ENCODE measurements around the gene MEIS1. TPM values are rescaled to one million over a fixed set of nuclear protein-coding genes. Genes with fewer than 3 reads are reported as not detected.

The MEIS1 gene
- total and polyA plus RNA-seq, 2 experiments from 2014 or later: 0.16 to 0.28 TPM

DNA sequence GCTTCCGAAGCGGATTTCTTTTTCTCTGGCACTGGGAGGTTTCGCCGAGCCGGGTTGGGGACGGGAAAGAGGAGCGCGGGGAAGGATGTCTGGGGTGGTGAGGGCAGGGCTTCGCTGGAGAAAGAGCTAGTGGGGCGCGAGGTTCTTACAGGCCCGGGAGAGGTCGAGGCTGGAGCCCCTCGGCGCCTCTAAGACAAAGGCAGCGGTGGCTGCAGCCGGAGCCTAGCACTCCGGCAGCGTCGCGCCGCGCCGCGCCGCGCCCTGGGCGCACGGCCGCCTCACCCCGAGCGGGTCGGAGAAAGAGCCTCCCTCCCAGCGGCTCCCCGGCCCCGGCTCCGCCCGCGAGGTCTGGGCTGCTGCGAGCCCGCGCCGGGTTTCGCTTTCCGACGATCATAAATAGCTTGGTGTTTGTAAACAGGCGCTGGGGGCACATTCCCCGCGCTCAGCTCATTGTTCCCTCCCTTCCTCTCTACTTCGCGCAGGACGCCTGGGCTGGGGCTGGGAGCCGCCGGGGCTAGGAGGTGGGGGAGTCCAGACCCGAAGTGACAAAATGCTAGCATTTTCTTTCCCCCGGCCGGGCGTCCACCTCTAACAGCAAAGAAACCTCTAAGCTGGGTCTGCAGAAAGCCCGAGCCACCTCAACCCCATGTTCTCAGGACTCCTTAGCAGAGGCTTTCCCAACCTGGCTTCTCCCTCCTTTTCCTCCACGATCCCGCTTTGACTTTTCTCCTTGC is 813 bp upstream of the MEIS1 start:
- Histone ChIP-seq H4K20me1 (replicated peaks; ENCODE audit: insufficient read depth) (peaks cover 19% of the 10 kb centered on the region; the same call in 1 of the 2 replicates), H3K4me2 (peak overlapping the region; percentile 98), H2AFZ (peak overlapping the region; percentile 99), H3K4me1 (ENCODE audit: insufficient read depth) (peaks cover 66% of the 10 kb centered on the region), H3K79me2 (replicated peaks; ENCODE audit: insufficient read depth) (no peaks in the 10 kb centered on the region), H3K27me3 (ENCODE audit: insufficient read depth) (peaks cover 98% of the 10 kb centered on the region), H3K9me2 (ENCODE audit: insufficient read depth) (no peaks in the 10 kb centered on the region), H3F3A (replicated peaks; ENCODE audit: low read depth) (peaks cover 32% of the 10 kb centered on the region), H3K4me3 (peak overlapping the region; percentile 82), H3K27ac (ENCODE audit: low read depth) (no peak overlapping the region), H3K36me3 (ENCODE audit: insufficient read depth) (no peaks in the 10 kb centered on the region)
- H3K36me3 Mint-ChIP-seq (ENCODE audit: low read depth): no peaks in the 10 kb centered on the region; the same call in 2 of the 3 replicates
- TF ChIP-seq EZH2phosphoT487 (IDR thresholded peaks at IDR 0.05; ENCODE audit: unreplicated experiment) (peak; percentile 68), ZNF331 (CRISPR knock-in tag; IDR thresholded peaks at IDR 0.05; ENCODE audit: low read depth) (no peak), JUNB (IDR thresholded peaks at IDR 0.05; ENCODE audit: unreplicated experiment) (no peak), NANOG (IDR thresholded peaks at IDR 0.05; ENCODE audit: borderline replicate concordance) (no peak), ZNF114 (CRISPR knock-in tag; IDR thresholded peaks at IDR 0.05) (no peak), CREB1 (CRISPR knock-in tag; IDR thresholded peaks at IDR 0.05; ENCODE audit: low read depth) (no peak), STAT1 (IDR thresholded peaks at IDR 0.05; ENCODE audit: unreplicated experiment) (no peak), EZH2 (IDR thresholded peaks at IDR 0.05; ENCODE audit: low read depth, unreplicated experiment) (peak; percentile 15), POLR2AphosphoS5 (IDR thresholded peaks at IDR 0.05; ENCODE audit: low read depth) (no peak)
- TF ChIP-seq, protein P1, sequence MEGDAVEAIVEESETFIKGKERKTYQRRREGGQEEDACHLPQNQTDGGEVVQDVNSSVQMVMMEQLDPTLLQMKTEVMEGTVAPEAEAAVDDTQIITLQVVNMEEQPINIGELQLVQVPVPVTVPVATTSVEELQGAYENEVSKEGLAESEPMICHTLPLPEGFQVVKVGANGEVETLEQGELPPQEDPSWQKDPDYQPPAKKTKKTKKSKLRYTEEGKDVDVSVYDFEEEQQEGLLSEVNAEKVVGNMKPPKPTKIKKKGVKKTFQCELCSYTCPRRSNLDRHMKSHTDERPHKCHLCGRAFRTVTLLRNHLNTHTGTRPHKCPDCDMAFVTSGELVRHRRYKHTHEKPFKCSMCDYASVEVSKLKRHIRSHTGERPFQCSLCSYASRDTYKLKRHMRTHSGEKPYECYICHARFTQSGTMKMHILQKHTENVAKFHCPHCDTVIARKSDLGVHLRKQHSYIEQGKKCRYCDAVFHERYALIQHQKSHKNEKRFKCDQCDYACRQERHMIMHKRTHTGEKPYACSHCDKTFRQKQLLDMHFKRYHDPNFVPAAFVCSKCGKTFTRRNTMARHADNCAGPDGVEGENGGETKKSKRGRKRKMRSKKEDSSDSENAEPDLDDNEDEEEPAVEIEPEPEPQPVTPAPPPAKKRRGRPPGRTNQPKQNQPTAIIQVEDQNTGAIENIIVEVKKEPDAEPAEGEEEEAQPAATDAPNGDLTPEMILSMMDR (conservative IDR thresholded peaks at IDR 0.05; ENCODE audit: low read depth in 2 of 2): no peak
- TF ChIP-seq, protein P2, sequence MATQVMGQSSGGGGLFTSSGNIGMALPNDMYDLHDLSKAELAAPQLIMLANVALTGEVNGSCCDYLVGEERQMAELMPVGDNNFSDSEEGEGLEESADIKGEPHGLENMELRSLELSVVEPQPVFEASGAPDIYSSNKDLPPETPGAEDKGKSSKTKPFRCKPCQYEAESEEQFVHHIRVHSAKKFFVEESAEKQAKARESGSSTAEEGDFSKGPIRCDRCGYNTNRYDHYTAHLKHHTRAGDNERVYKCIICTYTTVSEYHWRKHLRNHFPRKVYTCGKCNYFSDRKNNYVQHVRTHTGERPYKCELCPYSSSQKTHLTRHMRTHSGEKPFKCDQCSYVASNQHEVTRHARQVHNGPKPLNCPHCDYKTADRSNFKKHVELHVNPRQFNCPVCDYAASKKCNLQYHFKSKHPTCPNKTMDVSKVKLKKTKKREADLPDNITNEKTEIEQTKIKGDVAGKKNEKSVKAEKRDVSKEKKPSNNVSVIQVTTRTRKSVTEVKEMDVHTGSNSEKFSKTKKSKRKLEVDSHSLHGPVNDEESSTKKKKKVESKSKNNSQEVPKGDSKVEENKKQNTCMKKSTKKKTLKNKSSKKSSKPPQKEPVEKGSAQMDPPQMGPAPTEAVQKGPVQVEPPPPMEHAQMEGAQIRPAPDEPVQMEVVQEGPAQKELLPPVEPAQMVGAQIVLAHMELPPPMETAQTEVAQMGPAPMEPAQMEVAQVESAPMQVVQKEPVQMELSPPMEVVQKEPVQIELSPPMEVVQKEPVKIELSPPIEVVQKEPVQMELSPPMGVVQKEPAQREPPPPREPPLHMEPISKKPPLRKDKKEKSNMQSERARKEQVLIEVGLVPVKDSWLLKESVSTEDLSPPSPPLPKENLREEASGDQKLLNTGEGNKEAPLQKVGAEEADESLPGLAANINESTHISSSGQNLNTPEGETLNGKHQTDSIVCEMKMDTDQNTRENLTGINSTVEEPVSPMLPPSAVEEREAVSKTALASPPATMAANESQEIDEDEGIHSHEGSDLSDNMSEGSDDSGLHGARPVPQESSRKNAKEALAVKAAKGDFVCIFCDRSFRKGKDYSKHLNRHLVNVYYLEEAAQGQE (IDR thresholded peaks at IDR 0.05; ENCODE audit: unreplicated experiment): no peak
- TF ChIP-seq, protein P3, sequence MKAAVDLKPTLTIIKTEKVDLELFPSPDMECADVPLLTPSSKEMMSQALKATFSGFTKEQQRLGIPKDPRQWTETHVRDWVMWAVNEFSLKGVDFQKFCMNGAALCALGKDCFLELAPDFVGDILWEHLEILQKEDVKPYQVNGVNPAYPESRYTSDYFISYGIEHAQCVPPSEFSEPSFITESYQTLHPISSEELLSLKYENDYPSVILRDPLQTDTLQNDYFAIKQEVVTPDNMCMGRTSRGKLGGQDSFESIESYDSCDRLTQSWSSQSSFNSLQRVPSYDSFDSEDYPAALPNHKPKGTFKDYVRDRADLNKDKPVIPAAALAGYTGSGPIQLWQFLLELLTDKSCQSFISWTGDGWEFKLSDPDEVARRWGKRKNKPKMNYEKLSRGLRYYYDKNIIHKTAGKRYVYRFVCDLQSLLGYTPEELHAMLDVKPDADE (IDR thresholded peaks at IDR 0.05): no peak
- TF ChIP-seq, protein P4, sequence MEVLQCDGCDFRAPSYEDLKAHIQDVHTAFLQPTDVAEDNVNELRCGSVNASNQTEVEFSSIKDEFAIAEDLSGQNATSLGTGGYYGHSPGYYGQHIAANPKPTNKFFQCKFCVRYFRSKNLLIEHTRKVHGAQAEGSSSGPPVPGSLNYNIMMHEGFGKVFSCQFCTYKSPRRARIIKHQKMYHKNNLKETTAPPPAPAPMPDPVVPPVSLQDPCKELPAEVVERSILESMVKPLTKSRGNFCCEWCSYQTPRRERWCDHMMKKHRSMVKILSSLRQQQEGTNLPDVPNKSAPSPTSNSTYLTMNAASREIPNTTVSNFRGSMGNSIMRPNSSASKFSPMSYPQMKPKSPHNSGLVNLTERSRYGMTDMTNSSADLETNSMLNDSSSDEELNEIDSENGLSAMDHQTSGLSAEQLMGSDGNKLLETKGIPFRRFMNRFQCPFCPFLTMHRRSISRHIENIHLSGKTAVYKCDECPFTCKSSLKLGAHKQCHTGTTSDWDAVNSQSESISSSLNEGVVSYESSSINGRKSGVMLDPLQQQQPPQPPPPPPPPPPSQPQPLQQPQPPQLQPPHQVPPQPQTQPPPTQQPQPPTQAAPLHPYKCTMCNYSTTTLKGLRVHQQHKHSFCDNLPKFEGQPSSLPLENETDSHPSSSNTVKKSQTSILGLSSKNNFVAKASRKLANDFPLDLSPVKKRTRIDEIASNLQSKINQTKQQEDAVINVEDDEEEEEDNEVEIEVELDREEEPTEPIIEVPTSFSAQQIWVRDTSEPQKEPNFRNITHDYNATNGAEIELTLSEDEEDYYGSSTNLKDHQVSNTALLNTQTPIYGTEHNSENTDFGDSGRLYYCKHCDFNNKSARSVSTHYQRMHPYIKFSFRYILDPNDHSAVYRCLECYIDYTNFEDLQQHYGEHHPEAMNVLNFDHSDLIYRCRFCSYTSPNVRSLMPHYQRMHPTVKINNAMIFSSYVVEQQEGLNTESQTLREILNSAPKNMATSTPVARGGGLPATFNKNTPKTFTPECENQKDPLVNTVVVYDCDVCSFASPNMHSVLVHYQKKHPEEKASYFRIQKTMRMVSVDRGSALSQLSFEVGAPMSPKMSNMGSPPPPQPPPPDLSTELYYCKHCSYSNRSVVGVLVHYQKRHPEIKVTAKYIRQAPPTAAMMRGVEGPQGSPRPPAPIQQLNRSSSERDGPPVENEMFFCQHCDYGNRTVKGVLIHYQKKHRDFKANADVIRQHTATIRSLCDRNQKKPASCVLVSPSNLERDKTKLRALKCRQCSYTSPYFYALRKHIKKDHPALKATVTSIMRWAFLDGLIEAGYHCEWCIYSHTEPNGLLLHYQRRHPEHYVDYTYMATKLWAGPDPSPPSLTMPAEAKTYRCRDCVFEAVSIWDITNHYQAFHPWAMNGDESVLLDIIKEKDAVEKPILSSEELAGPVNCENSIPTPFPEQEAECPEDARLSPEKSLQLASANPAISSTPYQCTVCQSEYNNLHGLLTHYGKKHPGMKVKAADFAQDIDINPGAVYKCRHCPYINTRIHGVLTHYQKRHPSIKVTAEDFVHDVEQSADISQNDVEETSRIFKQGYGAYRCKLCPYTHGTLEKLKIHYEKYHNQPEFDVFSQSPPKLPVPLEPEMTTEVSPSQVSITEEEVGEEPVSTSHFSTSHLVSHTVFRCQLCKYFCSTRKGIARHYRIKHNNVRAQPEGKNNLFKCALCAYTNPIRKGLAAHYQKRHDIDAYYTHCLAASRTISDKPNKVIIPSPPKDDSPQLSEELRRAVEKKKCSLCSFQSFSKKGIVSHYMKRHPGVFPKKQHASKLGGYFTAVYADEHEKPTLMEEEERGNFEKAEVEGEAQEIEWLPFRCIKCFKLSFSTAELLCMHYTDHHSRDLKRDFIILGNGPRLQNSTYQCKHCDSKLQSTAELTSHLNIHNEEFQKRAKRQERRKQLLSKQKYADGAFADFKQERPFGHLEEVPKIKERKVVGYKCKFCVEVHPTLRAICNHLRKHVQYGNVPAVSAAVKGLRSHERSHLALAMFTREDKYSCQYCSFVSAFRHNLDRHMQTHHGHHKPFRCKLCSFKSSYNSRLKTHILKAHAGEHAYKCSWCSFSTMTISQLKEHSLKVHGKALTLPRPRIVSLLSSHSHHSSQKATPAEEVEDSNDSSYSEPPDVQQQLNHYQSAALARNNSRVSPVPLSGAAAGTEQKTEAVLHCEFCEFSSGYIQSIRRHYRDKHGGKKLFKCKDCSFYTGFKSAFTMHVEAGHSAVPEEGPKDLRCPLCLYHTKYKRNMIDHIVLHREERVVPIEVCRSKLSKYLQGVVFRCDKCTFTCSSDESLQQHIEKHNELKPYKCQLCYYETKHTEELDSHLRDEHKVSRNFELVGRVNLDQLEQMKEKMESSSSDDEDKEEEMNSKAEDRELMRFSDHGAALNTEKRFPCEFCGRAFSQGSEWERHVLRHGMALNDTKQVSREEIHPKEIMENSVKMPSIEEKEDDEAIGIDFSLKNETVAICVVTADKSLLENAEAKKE (CRISPR knock-in tag; IDR thresholded peaks at IDR 0.05): no peak
- ATAC-seq (peak; percentile 59), DNase-seq (ENCODE audit: low spot score) (peak; percentile 81)
- no peak overlapping the region for H3K27ac Mint-ChIP-seq
- peaks cover 3% of the 10 kb centered on the region; the same call in 1 of the 3 replicates for H3K9me3 Mint-ChIP-seq
- H3K27me3 Mint-ChIP-seq (ENCODE audit: insufficient read depth, low read depth, poor library complexity): peaks cover 97% of the 10 kb centered on the region
- peaks cover 57% of the 10 kb centered on the region for H3K4me1 Mint-ChIP-seq
- H3K4me3 Mint-ChIP-seq: peak overlapping the region; percentile 86
